K562 (cell line): Measurements from ENCODE around the gene LMO3. TPM values are rescaled to one million over a fixed set of nuclear protein-coding genes. Genes with fewer than 3 reads are reported as not detected.

Source experiments
- ATAC-seq: fragments of 200-7000 bp; cut with Tn5 transposase; 3 replicates; pipeline ENCODE4 v1.9.1; 2020; ENCODE audit warnings: moderate library complexity
- BruUV-seq: library from RNA; stranded (reverse); fragments of 400-500 nt; replicated peaks from 2 replicates; lab custom pipeline; 2021; lab: Mats Ljungman, UMichigan
- CTCF ChIA-PET: fragments of 300-600 bp; formaldehyde crosslinking; extraction: SDS; loops from one replicate; lab custom pipeline; 2021; ENCODE audit warnings: low intra/inter-chr PET ratio; lab: Yijun Ruan, JAX
- POLR2A ChIA-PET: fragments of 300-600, 350-650 bp; sonication (Branson Sonifier 250); formaldehyde crosslinking; extraction: SDS; loops from one replicate; lab custom pipeline; 2021; ENCODE audit warnings: antibody characterized with exemption, inconsistent platforms; lab: Yijun Ruan, JAX
- DNase-seq, 4 experiments: peaks; one replicate each; pipeline versions ENCODE4 v3.0.0 to v3.0.0-alpha.2; 2011 to 2018; ENCODE audit warnings: low spot score in 3 of 4, mixed read lengths in 3 of 4; ENCODE audit errors: extremely low read depth in 1 of 4
- FAIRE-seq: peaks from 2 replicates; lab custom pipeline; 2011; peaks lifted over from hg19 to GRCh38; lab: Jason Lieb, UNC
- H2AFZ ChIP-seq: 2 replicates; pipeline ENCODE4 v1.6.0; 2011; ENCODE audit warnings: low read depth, low read length, control low read depth, inconsistent platforms
- H3K27ac ChIP-seq: fragments of 200-600 bp; 3 replicates; pipeline ENCODE4 v1.8.0; 2011; ENCODE audit warnings: low read depth, mild to moderate bottlenecking, control low read depth, inconsistent platforms, low read length, moderate library complexity, mixed read lengths; ENCODE audit errors: extremely low read depth
- H3K27me3 ChIP-seq, 2 experiments: fragments of 300-600 bp in 1 of 2; 2 replicates in 1 of 2; 3 replicates in 1 of 2; pipeline versions ENCODE4 v1.6.0 to v1.8.0; 2011; ENCODE audit warnings: inconsistent platforms in 2 of 2, low read length in 2 of 2, mild to moderate bottlenecking in 1 of 2, mixed read lengths in 1 of 2, moderate library complexity in 1 of 2; ENCODE audit not compliant: control insufficient read depth in 2 of 2, insufficient read depth in 2 of 2
- H3K36me3 ChIP-seq: fragments of 300-600 bp; 3 replicates; pipeline ENCODE4 v1.8.0; 2011; ENCODE audit warnings: mild to moderate bottlenecking, low read length, inconsistent platforms; ENCODE audit not compliant: control insufficient read depth, insufficient read depth
- H3K4me1 ChIP-seq, 2 experiments: fragments of 200-600 bp in 1 of 2; replicated peaks in 1 of 2; 2 replicates in 1 of 2; 3 replicates in 1 of 2; pipeline versions ENCODE4 v1.5.1 to v1.8.0; 2011; ENCODE audit warnings: inconsistent platforms in 2 of 2, low read length in 2 of 2, mild to moderate bottlenecking in 1 of 2, mixed read lengths in 1 of 2, moderate library complexity in 1 of 2; ENCODE audit not compliant: control insufficient read depth in 2 of 2, insufficient read depth in 2 of 2
- H3K4me2 ChIP-seq: 2 replicates; pipeline ENCODE4 v1.6.1; 2011; ENCODE audit warnings: low read length, control low read depth, inconsistent platforms, mixed read lengths; ENCODE audit not compliant: insufficient read depth
- H3K4me3 ChIP-seq: fragments of 200-600 bp; sonication (generic), shearing (Covaris generic); 2 replicates; pipeline ENCODE4 v1.5.1; 2016; ENCODE audit warnings: control low read depth, inconsistent platforms
- H3K79me2 ChIP-seq: fragments of 200-600 bp; 3 replicates; pipeline ENCODE4 v1.8.0; 2011; ENCODE audit warnings: low read length, inconsistent platforms; ENCODE audit not compliant: control insufficient read depth, insufficient read depth
- H3K9ac ChIP-seq, 2 experiments: 2 replicates each; pipeline versions ENCODE4 v1.6.0 to v1.6.1; 2011; ENCODE audit warnings: low read depth in 2 of 2, low read length in 2 of 2, control low read depth in 1 of 2, inconsistent platforms in 1 of 2, mild to moderate bottlenecking in 1 of 2, mixed read lengths in 1 of 2; ENCODE audit not compliant: insufficient read depth in 1 of 2
- H3K9me1 ChIP-seq: one replicate; pipeline ENCODE4 v1.6.0; 2011; ENCODE audit warnings: inconsistent platforms, mild to moderate bottlenecking, low read length, moderate library complexity; ENCODE audit not compliant: control insufficient read depth, insufficient read depth
- H3K9me3 ChIP-seq: replicated peaks from 2 replicates; pipeline ENCODE4 v1.5.1; 2011; ENCODE audit warnings: low read depth, low read length, inconsistent platforms; ENCODE audit not compliant: control insufficient read depth, insufficient read depth
- H4K20me1 ChIP-seq: replicated peaks from 2 replicates; pipeline ENCODE4 v1.6.1; 2011; ENCODE audit warnings: low read length, inconsistent platforms, mixed read lengths; ENCODE audit not compliant: control insufficient read depth, insufficient read depth
- CREB1 ChIP-seq, 2 experiments: sonication (generic) in 1 of 2; formaldehyde crosslinking in 1 of 2; IDR thresholded peaks; 2 replicates each; pipeline versions ENCODE4 v1.6.1 to v1.8.0; 2012 to 2022; ENCODE audit warnings: inconsistent platforms in 1 of 2, mild to moderate bottlenecking in 1 of 2, missing genetic modification reagents in 1 of 2, moderate library complexity in 1 of 2
- EGR1 ChIP-seq: fragments of 450-650 bp; conservative IDR thresholded peaks from 2 replicates; pipeline ENCODE4 v1.6.1; 2017; ENCODE audit warnings: mild to moderate bottlenecking
- HOXB6 ChIP-seq: fragments of 250-450 bp; sonication (Bioruptor Pico); IDR thresholded peaks from 2 replicates; pipeline ENCODE4 v1.5.1; 2022; ENCODE audit warnings: mild to moderate bottlenecking, borderline replicate concordance
- NBN ChIP-seq: fragments of 450-650 bp; IDR thresholded peaks from 2 replicates; pipeline ENCODE4 v1.6.1; 2016; ENCODE audit warnings: low read depth, mild to moderate bottlenecking
- NCOA4 ChIP-seq: fragments of 450-650 bp; IDR thresholded peaks from 2 replicates; pipeline ENCODE4 v1.6.1; 2018; ENCODE audit warnings: mild to moderate bottlenecking; ENCODE audit not compliant: partially characterized antibody
- NFRKB ChIP-seq: fragments of 450-650 bp; IDR thresholded peaks from 2 replicates; pipeline ENCODE4 v1.6.1; 2016; ENCODE audit warnings: low read depth
- RFX5 ChIP-seq: IDR thresholded peaks from 2 replicates; pipeline ENCODE4 v1.6.1; 2011; ENCODE audit warnings: low read depth, mild to moderate bottlenecking, improper control_type of control experiment, low read length
- SAFB ChIP-seq: fragments of 200-400 bp; formaldehyde crosslinking; IDR thresholded peaks from 2 replicates; pipeline ENCODE4 v1.6.1; 2017; ENCODE audit warnings: low read depth, low read length, borderline replicate concordance
- ZBTB49 ChIP-seq: sonication (generic); formaldehyde crosslinking; IDR thresholded peaks from 2 replicates; pipeline ENCODE4 v1.8.0; 2022; ENCODE audit warnings: missing genetic modification reagents, mild to moderate bottlenecking, borderline replicate concordance
- ZBTB9 ChIP-seq: fragments of 450-650 bp; formaldehyde crosslinking; IDR thresholded peaks from 2 replicates; pipeline ENCODE4 v1.4.0; 2020; ENCODE audit warnings: mild to moderate bottlenecking, moderate library complexity
- ZC3H8 ChIP-seq: fragments of 450-650 bp; IDR thresholded peaks from 2 replicates; pipeline ENCODE4 v1.6.1; 2017
- ZNF449 ChIP-seq: fragments of 250-450 bp; sonication (Bioruptor Pico); IDR thresholded peaks from 2 replicates; pipeline ENCODE4 v1.8.0; 2022; ENCODE audit warnings: moderate library complexity, mild to moderate bottlenecking, inconsistent platforms
- ZNF644 ChIP-seq: fragments of 200-800 bp; sonication (Bioruptor generic); IDR thresholded peaks from 2 replicates; pipeline ENCODE4 v1.6.1; 2016; ENCODE audit warnings: low read depth, missing genetic modification characterization, missing compliant biosample characterization
- WGBS: fragments of 100-300 bp; shearing (Covaris generic); methylation state at CpG from one replicate; pipeline ENCODE4 v1.1.6; 2016; ENCODE audit warnings: low coverage, mixed read lengths; ENCODE audit not compliant: insufficient coverage; ENCODE audit errors: missing lambda C conversion rate; 5-methylcytosine and 5-hydroxymethylcytosine counted together
- in situ Hi-C: fragments of 300-500 bp; cut with MboI; formaldehyde crosslinking; loops from 4 replicates; pipeline ENCODE4 v1.15.0; 2018; ENCODE audit warnings: inconsistent platforms, mixed read lengths
- intact Hi-C: fragments of 100-400 bp; cut with micrococcal nuclease; formaldehyde crosslinking; loops from 2 replicates; pipeline ENCODE4 v1.14.2; 2022
- polyA plus RNA-seq, 8 experiments: library from polyadenylated mRNA; depleted of rRNA in 4 of 8; stranded (reverse) in 5 of 8; unstranded in 3 of 8; fragments of >200 nt; fragmentation: Nextera tagmentation in 2 of 8; fragmentation: Illumina TruSeq in 1 of 8; extraction: Ambion mirVana in 2 of 8; extraction: Trizol in 1 of 8; gene quantifications; 2 replicates each; pipeline versions ENCODE4 v1.2.1 to v1.2.3, GENCODE V29; 2011 to 2014; ENCODE audit warnings: inconsistent platforms in 1 of 8, missing spikeins in 1 of 8
- total RNA-seq, 7 experiments: library from RNA; depleted of rRNA in 6 of 7; stranded (reverse); fragments of >200 nt in 6 of 7; fragmentation: Illumina TruSeq in 2 of 7; extraction: Trizol in 2 of 7; gene quantifications; 2 replicates each; pipeline versions ENCODE4 v1.2.1 to v1.2.3, GENCODE V29; 2011 to 2021; ENCODE audit warnings: low replicate concordance in 1 of 7

Gene LMO3
- total and polyA plus RNA-seq, 9 of the 15 experiments (the other 6 are each of a cell fraction or from before 2014, with no cell fraction given): 0.04 to 0.40 (median 0.05) TPM; not detected in 6

DNA sequence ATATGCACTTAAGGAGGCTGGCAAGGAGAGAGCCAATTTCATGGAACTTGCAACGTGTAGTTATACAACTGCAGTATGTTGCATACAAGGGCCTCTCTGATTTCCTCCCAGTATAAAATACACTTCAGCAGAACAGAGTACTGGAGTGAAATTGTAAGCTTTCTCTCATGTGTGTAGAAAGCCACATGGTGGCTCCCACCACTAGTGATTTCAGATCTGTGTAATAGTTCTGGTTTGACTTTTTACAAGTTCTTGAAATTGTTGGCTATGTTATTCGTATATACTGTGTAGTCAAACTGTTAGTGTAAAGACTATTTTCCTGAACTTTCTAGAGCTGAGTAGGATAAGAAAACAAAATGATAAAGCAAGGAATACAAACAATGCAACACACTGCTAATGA, 16.4 kb upstream of the LMO3 start:
- Histone ChIP-seq H3K9me1 (no peaks in the 10 kb centered on the region), H3K9me3 (no peaks in the 10 kb centered on the region), H3K9ac (no peak overlapping the region), H3K79me2 (no peaks in the 10 kb centered on the region), H3K27ac (no peak overlapping the region), H3K4me1 (no peaks in the 10 kb centered on the region), H3K4me2 (no peak overlapping the region)
- in situ Hi-C loops: no loop called here
- DNase-seq: no peak
- ATAC-seq: no peak
- CTCF ChIA-PET: no interaction called here
- TF ChIP-seq ZNF644 (tag): no peak
- no peak for TF ChIP-seq ZC3H8
- no peak for TF ChIP-seq NFRKB
- no peak for TF ChIP-seq CREB1 (IDR thresholded peaks at IDR 0.05)
- TF ChIP-seq CREB1 (CRISPR knock-in tag; IDR thresholded peaks at IDR 0.05): no peak
- TF ChIP-seq, all 486 proteins: peak for 0
- H3K4me3 ChIP-seq: no peak overlapping the region
- no peaks in the 10 kb centered on the region for H3K36me3 ChIP-seq
- intact Hi-C loops: no loop called here
- H3K27me3 ChIP-seq: no peaks in the 10 kb centered on the region
- no peak for FAIRE-seq
- 6% methylated on average over 2 of the region's 2 CpGs for WGBS
- no peaks in the 10 kb centered on the region for H4K20me1 ChIP-seq
- H2AFZ ChIP-seq: no peak overlapping the region
- no TSS peak for BruUV-seq
- POLR2A ChIA-PET: no interaction called here

DNA sequence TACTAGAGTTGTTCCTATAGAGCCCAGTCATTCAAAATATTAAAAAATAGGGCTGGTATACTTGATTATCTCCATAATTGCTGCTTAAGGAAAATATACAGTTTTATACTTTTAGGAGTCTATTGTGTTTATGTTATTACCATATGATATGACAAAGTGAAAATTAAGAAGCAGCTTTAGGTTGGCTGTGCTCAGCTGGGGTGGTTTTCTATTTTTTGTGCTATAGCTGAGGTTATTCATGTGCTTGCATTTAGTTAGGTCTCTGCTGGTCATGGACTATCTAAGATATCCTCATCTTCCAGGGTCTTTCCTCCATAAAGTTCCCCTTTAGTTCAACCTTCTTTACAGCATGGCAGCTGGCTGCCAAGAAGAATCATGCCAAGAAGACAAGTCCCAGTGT, 13.6 kb upstream of the LMO3 start:
- H3K79me2 ChIP-seq: no peaks in the 10 kb centered on the region
- FAIRE-seq (no peak), DNase-seq (no peak), ATAC-seq (no peak)
- ChIA-PET CTCF (no interaction called here), POLR2A (no interaction called here)
- intact Hi-C loops: no loop called here
- no peak overlapping the region for H3K4me3 ChIP-seq
- H2AFZ ChIP-seq: no peak overlapping the region
- H3K9me3 ChIP-seq: no peaks in the 10 kb centered on the region
- no peaks in the 10 kb centered on the region for H3K27me3 ChIP-seq
- H3K4me1 ChIP-seq: no peaks in the 10 kb centered on the region
- in situ Hi-C loops: no loop called here
- H4K20me1 ChIP-seq: no peaks in the 10 kb centered on the region
- H3K27ac ChIP-seq: no peak overlapping the region
- no peaks in the 10 kb centered on the region for H3K36me3 ChIP-seq
- no peak overlapping the region for H3K9ac ChIP-seq
- no TSS peak for BruUV-seq
- no peak overlapping the region for H3K4me2 ChIP-seq
- H3K9me1 ChIP-seq: no peaks in the 10 kb centered on the region
- TF ChIP-seq EGR1 (no peak), HOXB6 (CRISPR knock-in tag) (no peak), RFX5 (no peak), NBN (no peak), NCOA4 (no peak), ZBTB9 (CRISPR knock-in tag) (no peak), ZNF449 (no peak), ZBTB49 (CRISPR knock-in tag) (no peak), SAFB (no peak)
